ENCODE results near the gene HOXD10.

HOXD10 gene

DNA sequence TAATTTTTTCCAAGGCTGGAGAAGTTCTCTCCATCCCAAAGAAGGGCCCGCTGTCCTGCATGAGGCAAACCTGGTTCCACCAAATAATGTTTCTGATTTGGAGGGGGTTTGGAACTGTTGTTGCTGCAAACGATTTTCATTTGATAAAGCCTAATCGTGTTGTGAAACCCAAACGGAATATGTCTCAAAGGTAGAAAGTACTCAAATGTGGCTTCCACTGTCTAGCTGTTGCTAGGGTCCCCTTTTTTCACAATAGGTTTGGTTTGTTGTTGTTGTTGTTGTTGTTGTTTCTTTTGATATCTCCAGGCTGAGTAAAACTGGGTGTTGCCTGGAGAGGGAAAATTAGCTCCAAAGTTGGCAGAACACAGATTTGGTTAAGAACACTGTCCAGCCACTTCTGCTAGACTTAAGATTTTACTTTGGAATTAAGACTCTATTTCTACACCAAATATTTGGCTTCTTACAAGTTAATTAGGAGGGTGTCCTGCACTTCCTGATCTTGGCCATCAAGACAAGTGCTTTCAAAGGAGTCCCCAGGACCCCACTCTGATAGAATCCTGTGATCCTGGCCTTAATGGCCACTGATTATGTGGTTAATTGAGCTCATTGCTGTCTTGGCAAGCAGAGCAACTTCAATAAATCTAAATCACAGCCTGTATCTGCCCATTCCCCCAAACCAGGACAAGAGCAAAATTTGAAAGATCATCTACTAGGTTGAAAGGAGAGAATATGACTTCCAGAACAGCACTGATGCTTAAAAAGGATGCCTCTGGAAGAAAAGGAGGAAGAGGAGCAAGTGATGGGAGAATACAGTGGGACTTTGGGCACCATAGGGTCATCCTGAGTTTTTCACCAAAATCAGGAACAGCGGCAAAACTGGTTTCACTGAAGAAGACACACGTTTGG, 27.4 kb upstream of the HOXD10 start:
- no peak for ATAC-seq
- Mint-ChIP-seq H3K4me3 (no peak overlapping the region), H3K36me3 (no peaks in the 10 kb centered on the region), H3K9me3 (peaks cover 5% of the 10 kb centered on the region), H3K27me3 (peaks cover 93% of the 10 kb centered on the region), H3K27ac (no peak overlapping the region), H3K4me1 (peaks cover 11% of the 10 kb centered on the region)

DNA sequence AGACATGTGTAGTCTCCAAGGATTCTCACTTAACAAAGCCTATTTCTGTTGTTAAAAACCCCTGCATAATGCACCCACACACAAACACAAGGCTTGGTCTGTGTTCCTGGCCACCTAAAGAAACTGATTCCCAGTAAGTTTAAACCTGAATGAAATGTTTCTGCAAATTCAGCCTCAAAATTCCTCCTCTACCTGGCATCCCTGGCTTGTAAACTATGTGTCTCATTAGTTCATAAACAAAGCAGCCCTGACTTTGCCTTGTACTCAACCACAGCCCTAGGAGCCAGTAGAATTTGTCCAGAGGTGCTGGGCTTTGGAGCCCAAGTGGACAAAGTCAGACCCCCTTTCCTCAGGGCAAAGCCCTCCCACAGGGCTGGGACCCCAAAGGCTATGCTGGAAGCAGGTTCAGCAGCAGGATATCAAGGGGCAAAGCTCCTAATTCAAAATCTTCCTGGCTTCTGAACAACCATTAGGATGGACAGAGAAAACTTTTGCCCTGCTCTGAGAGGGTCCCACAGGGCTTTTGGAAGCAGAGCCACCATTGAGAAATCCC, 26.7 kb upstream of the HOXD10 start:
- no peak overlapping the region for H3K4me3 Mint-ChIP-seq
- H3K27ac Mint-ChIP-seq = no peak overlapping the region
- no peaks in the 10 kb centered on the region for H3K36me3 Mint-ChIP-seq
- peaks cover 93% of the 10 kb centered on the region for H3K27me3 Mint-ChIP-seq
- H3K9me3 Mint-ChIP-seq = peaks cover 5% of the 10 kb centered on the region
- ATAC-seq = no peak
- peaks cover 11% of the 10 kb centered on the region for H3K4me1 Mint-ChIP-seq

DNA sequence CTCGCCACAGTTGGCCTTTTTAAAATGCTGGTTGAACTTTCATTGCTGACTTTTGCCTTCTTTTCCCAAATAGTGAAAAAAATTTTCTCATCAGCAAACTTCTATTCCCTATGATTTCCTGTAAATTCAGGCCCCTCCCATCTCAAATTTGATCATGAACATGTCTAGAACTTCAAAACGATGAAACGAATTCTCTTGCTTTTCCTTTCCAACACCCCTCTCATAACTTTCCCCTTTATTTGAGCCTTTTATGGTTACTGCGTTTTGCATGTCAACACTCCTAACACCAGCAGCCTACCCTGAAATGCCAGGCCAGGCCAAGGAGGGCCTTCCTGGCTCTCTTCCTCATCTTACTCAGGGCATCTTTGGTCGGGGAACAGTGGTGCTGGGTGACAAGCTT, 25.7 kb upstream of the HOXD10 start:
- peaks cover 11% of the 10 kb centered on the region for H3K4me1 Mint-ChIP-seq
- no peaks in the 10 kb centered on the region for H3K36me3 Mint-ChIP-seq
- H3K4me3 Mint-ChIP-seq = no peak overlapping the region
- no peak for ATAC-seq
- H3K27me3 Mint-ChIP-seq = peaks cover 91% of the 10 kb centered on the region
- H3K27ac Mint-ChIP-seq = no peak overlapping the region
- H3K9me3 Mint-ChIP-seq = peaks cover 3% of the 10 kb centered on the region

DNA sequence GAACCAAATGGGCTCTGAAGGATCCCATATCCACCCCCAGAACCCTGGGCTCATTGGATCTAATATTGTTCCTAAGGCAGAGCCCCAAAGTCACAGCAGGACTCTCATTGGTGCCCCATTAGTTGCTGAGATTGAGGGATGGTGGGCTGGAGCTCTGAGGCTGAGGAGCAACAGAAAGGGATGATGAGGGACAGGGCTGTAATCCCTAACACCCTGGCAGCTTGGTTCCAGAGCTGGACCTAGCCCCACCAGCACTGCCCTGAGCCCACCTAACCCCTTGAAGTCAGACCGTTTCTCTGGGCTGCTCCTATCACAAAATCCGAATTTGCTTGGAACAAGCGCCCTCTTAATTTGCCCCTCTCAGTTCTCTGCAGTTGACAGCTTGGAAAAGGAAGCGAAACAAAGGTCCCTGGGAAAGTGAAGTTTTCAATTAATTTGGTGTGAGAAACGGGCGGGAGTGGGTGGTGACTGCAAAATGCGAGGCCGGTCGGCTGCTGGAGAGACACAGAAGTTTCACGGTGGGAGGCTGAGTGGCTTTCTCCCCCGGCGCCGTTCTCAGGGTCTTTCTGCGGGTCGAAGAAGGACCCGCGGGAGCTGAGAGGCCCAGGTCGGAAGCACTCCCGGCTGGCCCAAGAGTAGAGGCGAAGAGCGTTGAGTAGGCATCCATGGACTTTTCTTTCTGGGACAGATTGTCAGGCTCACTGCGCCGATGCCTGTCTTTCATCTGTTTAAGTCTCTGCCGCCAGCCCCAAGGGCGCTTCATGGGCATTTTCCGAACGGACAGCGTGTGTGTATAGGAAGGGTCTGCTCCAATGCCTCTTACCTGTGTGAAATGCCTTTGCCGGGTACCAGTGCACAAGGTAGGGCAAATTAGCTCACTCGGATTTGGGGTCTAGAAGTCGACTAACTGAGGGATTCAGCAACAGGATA, 25.0 kb upstream of the HOXD10 start:
- Mint-ChIP-seq H3K27me3 (peaks cover 88% of the 10 kb centered on the region), H3K9me3 (peaks cover 3% of the 10 kb centered on the region)

DNA sequence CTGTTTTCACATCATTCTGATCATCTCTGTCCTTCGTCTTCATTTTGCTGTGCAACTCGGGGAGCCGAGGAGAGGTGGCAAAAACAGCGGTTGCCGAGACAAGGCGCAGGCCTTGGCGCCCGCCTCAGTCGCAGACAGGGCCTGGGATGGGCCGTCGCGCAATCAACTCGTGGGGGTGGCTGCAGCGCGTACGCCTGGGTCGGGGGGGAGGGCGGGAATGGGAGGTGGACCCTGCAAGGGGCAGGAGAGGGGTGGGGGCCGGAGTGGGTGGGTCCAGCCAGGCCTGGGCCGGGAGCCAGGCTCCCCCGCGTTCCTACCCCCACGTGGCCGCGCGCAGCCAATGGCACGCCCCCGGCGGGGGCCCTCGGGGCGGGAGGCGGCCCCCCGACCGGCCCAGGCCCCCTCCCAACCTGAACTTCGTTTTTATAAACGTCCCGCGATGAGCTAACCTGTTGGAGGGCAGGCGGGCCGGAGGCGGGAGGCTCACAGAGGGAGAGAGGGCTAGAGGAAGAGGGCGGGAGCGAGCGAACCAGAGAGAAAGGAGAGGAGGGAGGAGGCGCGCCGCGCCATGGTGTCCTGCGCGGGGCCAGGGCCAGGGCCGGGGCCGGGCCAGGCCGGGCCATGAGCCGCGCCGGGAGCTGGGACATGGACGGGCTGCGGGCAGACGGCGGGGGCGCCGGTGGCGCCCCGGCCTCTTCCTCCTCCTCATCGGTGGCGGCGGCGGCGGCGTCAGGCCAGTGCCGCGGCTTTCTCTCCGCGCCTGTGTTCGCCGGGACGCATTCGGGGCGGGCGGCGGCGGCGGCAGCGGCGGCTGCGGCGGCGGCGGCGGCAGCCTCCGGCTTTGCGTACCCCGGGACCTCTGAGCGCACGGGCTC, 24.1 kb upstream of the HOXD10 start, which contains the start of gene HOXD13:
TSS of gene HOXD13 (plus strand) at position 452 of the 875 bp plus-strand sequence. CDS start at position 622, 170 bp downstream.
- Mint-ChIP-seq H3K4me1 (peaks cover 24% of the 10 kb centered on the region), H3K27me3 (peaks cover 88% of the 10 kb centered on the region), H3K9me3 (no peaks in the 10 kb centered on the region), H3K4me3 (peak within 1 kb of the TSS; percentile 9), H3K27ac (no peak within 1 kb of the TSS), H3K36me3 (no peaks in the 10 kb centered on the region)
- no peak for ATAC-seq

More for the DNA sequence above, 25.0 kb upstream of the HOXD10 start:
- ATAC-seq = no peak
- peaks cover 15% of the 10 kb centered on the region for H3K4me1 Mint-ChIP-seq
- H3K4me3 Mint-ChIP-seq = peak overlapping the region; percentile 9
- no peak overlapping the region for H3K27ac Mint-ChIP-seq
- no peaks in the 10 kb centered on the region for H3K36me3 Mint-ChIP-seq

DNA sequence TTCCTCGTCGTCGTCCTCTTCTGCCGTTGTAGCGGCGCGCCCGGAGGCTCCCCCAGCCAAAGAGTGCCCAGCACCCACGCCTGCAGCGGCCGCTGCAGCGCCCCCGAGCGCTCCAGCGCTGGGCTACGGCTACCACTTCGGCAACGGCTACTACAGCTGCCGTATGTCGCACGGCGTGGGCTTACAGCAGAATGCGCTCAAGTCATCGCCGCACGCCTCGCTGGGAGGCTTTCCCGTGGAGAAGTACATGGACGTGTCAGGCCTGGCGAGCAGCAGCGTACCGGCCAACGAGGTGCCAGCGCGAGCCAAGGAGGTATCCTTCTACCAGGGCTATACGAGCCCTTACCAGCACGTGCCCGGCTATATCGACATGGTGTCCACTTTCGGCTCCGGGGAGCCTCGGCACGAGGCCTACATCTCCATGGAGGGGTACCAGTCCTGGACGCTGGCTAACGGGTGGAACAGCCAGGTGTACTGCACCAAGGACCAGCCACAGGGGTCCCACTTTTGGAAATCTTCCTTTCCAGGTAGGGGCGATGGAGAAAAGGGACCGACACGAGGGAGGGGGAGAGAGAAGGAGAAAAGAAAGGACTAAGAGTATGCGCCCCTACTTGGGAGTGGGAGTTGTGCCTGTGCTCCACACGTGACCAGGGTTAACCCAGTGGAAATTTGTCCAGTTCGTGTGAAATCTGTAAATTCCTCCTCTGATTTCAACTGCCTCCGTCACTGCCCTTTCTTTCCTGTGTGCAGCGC, 23.3 kb upstream of the HOXD10 start:
- no peaks in the 10 kb centered on the region for H3K9me3 Mint-ChIP-seq
- H3K4me3 Mint-ChIP-seq = no peak overlapping the region
- H3K27ac Mint-ChIP-seq = no peak overlapping the region
- H3K36me3 Mint-ChIP-seq = no peaks in the 10 kb centered on the region
- peaks cover 88% of the 10 kb centered on the region for H3K27me3 Mint-ChIP-seq
- no peak for ATAC-seq
- H3K4me1 Mint-ChIP-seq = peaks cover 24% of the 10 kb centered on the region

DNA sequence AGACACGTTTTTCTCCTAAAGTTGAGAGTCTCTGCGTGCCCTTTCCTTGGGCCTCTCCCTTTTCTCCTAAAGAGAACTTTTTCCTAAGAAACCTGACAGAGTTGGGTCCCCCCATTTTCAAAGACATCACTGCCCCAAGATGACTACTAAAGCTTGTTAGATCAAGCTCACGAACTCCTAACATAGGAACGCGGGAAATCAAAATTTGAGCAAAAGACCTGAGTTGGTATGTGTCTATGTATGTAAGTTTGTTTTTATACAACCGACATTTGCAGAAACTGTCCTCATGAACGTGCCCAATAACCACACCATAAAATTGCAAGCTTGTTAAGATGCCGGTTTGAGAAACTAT, 22.7 kb upstream of the HOXD10 start:
- Mint-ChIP-seq H3K36me3 (no peaks in the 10 kb centered on the region), H3K4me3 (no peak overlapping the region), H3K27me3 (peaks cover 88% of the 10 kb centered on the region), H3K9me3 (no peaks in the 10 kb centered on the region), H3K27ac (no peak overlapping the region), H3K4me1 (peaks cover 22% of the 10 kb centered on the region)
- no peak for ATAC-seq

DNA sequence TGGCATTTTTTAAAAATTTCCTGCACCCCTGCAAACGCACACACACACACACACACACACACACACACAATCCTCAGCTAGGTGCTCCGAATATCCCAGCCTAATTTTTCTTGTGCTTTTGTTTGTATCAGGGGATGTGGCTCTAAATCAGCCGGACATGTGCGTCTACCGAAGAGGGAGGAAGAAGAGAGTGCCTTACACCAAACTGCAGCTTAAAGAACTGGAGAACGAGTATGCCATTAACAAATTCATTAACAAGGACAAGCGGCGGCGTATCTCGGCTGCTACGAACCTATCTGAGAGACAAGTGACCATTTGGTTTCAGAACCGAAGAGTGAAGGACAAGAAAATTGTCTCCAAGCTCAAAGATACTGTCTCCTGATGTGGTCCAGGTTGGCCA, 22.2 kb upstream of the HOXD10 start:
- Mint-ChIP-seq H3K27me3 (peaks cover 88% of the 10 kb centered on the region), H3K27ac (no peak overlapping the region), H3K36me3 (no peaks in the 10 kb centered on the region), H3K4me1 (peaks cover 22% of the 10 kb centered on the region), H3K4me3 (no peak overlapping the region), H3K9me3 (no peaks in the 10 kb centered on the region)
- no peak for ATAC-seq

DNA sequence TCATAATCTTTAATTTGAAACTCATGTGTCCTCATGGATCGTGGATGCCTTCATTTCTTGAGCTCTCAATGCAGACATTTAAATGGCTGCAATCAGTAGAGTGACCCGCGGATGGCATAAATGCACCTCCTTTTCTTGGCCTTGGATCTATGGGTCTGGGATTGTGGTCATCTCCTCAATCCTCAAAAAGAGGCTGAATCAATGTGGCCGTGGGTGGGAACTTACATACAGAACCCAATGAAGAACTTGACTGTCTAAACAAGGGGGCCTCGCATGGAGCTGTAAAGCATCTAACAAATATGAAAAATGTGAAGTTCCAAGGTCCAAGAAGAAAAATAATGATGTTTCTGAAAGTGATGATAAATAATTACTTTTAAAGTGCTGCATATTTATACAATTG, 21.2 kb upstream of the HOXD10 start:
- H3K27ac Mint-ChIP-seq = no peak overlapping the region
- no peaks in the 10 kb centered on the region for H3K36me3 Mint-ChIP-seq
- peaks cover 22% of the 10 kb centered on the region for H3K4me1 Mint-ChIP-seq
- no peaks in the 10 kb centered on the region for H3K9me3 Mint-ChIP-seq
- H3K4me3 Mint-ChIP-seq = no peak overlapping the region
- no peak for ATAC-seq
- H3K27me3 Mint-ChIP-seq = peaks cover 86% of the 10 kb centered on the region

DNA sequence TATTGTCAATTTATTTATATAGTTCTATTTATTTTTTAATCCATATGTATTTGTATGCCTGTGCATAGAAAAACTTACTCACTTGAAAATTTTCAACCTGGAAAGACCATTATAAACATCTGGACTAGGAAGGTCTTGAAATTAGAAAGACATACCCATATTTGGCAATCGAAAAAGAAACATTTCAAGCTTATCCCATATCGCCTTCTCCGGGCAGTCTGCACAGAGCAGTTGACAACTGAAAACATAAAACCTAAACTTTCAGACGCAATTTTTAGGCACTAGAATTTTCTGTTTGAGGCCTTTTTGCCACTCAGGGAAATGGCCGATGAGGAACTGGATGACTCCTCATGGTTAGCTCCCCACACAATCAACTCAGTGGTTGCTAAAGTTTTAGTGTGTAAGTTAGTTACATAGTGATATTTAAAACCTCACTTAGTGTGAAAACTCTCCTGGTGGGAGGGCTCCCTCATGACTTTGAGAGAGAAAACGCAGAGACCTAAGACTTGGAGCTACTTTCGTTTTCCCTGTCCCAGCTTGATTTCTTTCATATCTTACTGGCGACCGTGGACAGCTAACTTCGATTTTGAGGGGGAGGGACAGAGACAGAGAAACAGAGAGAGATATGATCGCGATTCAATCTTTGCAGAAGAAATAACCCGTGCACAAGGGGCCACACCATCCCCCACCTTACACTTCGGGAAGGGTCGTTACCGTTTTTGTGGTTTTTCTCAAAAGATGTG, 20.2 kb upstream of the HOXD10 start:
- H3K9me3 Mint-ChIP-seq = no peaks in the 10 kb centered on the region
- H3K27me3 Mint-ChIP-seq = peaks cover 87% of the 10 kb centered on the region
- H3K36me3 Mint-ChIP-seq = no peaks in the 10 kb centered on the region
- no peak for ATAC-seq
- H3K27ac Mint-ChIP-seq = no peak overlapping the region
- peaks cover 22% of the 10 kb centered on the region for H3K4me1 Mint-ChIP-seq
- peak overlapping the region; percentile 73 for H3K4me3 Mint-ChIP-seq

DNA sequence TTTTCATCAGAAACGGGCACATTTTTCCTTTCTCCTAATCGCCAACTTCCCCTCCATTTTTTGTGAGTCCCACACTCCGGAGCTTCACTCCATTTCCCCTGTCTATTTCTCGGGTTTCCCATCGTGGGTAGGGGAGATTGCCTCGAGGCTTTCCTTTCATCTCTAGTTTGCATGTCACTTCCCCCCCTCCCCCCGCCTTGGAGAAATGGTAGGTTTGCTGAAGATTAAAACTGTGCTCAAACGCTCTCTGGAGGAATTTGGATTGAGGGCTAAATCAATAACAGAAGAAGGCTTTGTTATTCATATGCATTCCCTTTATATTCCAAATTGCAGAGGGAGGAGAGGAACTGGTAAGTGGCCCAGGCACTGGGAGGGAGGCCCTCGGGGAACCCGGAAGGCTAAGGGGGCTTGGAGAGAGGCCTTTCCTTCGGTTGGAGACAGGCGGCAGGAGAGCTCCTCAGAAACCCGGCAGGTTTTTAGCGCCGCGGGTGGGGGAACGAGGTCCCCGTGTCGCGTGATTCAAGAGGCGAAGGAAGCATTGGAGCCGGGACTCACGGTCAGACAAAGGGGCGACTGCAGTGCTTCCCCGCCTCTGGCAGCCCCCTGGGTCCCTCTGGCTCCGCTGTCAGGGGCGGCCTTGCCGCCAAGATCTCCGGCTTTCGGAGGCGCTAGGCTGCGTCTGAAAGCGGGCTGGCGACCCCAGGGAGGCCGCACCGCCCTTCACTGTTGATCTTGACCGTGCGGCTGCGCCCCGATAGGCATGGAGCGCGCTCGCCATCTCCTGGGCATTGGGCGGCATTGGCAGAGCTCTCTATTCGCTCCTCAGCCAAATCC, 19.4 kb upstream of the HOXD10 start:
- no peak overlapping the region for H3K27ac Mint-ChIP-seq
- H3K4me3 Mint-ChIP-seq = peak overlapping the region; percentile 73
- H3K36me3 Mint-ChIP-seq = no peaks in the 10 kb centered on the region
- H3K4me1 Mint-ChIP-seq = peaks cover 17% of the 10 kb centered on the region
- ATAC-seq = peak; percentile 61
- no peaks in the 10 kb centered on the region for H3K9me3 Mint-ChIP-seq
- H3K27me3 Mint-ChIP-seq = peaks cover 87% of the 10 kb centered on the region

DNA sequence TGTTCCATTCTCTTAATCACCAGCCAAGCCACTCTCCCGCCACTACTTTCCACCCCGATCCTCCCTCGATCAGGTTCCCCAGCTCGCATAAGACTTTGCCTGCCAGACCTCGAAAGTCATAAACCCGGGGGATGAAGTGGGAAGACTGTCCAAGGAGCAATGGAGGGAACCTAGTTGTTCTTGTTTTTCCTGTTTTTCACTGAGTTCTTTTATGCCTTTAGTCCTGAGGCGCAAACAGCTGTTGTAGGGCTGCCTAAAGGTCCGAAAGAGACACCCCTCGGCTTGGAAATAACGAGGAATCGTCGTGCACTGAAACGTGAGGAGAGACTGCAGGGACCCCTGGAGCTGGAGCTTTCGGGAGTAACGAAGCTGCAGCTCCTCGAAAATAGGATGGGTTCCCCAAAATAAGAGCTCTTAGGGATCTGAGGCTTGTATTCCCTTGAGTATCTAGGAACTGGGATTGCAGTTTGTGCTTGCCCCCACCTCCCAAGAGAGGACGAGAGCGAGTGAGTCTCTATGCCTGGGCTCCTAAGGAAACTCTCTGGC, 18.7 kb upstream of the HOXD10 start:
- ATAC-seq = no peak
- Mint-ChIP-seq H3K27ac (no peak overlapping the region), H3K9me3 (no peaks in the 10 kb centered on the region)

More for the DNA sequence above, 18.7 kb upstream of the HOXD10 start:
- H3K27me3 Mint-ChIP-seq = peaks cover 92% of the 10 kb centered on the region
- peaks cover 17% of the 10 kb centered on the region for H3K4me1 Mint-ChIP-seq
- no peaks in the 10 kb centered on the region for H3K36me3 Mint-ChIP-seq
- H3K4me3 Mint-ChIP-seq = peak overlapping the region; percentile 73
